Breast epithelium (tissue), 3 donors: ENCODE measurements around the gene GALNTL6.

Experiments used
- POLR2A ChIP-seq: fragments of 450-650 bp; IDR thresholded peaks from one replicate; pipeline ENCODE4 v1.6.1; 2016; ENCODE audit warnings: antibody characterized with exemption, mild to moderate bottlenecking, moderate library complexity
- TF ChIP-seq, protein P1 (sequence below), 3 donors: fragments of 450-650 bp; IDR thresholded peaks; one replicate each; pipeline ENCODE4 v1.5.1; 2016 to 2017; ENCODE audit warnings: antibody characterized with exemption in 3 of 3, mild to moderate bottlenecking in 3 of 3, moderate library complexity in 3 of 3

DNA sequence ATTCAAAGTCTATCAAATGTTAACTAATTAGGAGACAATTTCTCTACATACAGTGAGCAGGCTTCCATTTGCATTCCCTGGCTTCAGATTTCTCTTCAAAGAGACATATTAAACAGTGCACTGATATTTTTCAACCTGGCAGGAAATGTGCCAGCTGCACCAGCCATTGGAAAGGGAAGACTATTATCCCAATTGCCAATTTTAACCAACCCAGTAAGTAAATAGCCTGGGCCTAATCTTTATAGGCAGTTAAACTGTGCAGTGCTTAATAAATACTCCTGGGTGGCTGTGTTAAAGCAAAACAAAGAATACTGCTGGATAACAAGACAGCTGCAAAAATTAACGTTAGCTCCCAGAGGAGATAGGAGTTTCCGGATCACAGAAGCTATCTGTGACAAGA is 1243.5 kb downstream of the GALNTL6 start:
- TF ChIP-seq, protein P1, sequence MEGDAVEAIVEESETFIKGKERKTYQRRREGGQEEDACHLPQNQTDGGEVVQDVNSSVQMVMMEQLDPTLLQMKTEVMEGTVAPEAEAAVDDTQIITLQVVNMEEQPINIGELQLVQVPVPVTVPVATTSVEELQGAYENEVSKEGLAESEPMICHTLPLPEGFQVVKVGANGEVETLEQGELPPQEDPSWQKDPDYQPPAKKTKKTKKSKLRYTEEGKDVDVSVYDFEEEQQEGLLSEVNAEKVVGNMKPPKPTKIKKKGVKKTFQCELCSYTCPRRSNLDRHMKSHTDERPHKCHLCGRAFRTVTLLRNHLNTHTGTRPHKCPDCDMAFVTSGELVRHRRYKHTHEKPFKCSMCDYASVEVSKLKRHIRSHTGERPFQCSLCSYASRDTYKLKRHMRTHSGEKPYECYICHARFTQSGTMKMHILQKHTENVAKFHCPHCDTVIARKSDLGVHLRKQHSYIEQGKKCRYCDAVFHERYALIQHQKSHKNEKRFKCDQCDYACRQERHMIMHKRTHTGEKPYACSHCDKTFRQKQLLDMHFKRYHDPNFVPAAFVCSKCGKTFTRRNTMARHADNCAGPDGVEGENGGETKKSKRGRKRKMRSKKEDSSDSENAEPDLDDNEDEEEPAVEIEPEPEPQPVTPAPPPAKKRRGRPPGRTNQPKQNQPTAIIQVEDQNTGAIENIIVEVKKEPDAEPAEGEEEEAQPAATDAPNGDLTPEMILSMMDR (IDR thresholded peaks at IDR 0.05): no peak
- no peak for TF ChIP-seq POLR2A
